ENCODE results near the gene RNF149. TPM values are rescaled to one million over a fixed set of nuclear protein-coding genes. Genes with fewer than 3 reads are reported as not detected.
A peak's percentile ranks its signal among the peaks of the same experiment; 100 is the strongest.

The RNF149 gene
- total and polyA plus RNA-seq, 2 donors (not counting 3 experiments of a cell fraction or from before 2014, with no cell fraction given) = 31.3 to 66.6 TPM

DNA sequence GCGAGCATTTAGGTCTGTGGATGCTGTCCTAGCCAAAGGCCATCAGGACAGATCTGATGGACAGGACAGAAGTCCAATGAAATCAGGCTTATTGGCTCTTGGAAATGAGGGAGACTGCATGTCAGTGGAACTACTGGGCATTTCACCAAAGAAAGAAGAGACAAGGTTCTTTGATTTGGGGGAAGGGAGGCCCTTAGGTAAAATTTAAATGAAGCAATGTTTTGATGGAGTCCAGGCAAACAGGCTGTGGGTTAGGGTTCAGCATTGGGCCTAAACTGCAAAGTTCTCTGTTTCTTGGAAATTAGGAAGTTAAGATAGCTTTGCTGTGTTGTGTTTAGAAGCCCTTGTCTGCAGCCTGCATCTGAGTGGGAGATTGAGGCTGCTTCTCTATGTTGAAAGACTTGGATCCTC, 31.6 kb upstream of the RNF149 start:
- dilution Hi-C loops (cut with MboI; ENCODE audit: extremely low pct_ligation_motif_present, low sequenced_read_pairs) = no loop called here
- Histone ChIP-seq H4K20me1 (replicated peaks; ENCODE audit: control insufficient read depth, extremely low read depth, insufficient read depth, low read length) (no peaks in the 10 kb centered on the region), H2AFZ (ENCODE audit: low read depth, low read length) (peak overlapping the region; percentile 27), H3K9ac (replicated peaks; ENCODE audit: extremely low read depth, insufficient read depth, low read length) (no peak overlapping the region), H3K4me1 (ENCODE audit: control insufficient read depth, extremely low read depth, insufficient read depth, low read length) (peaks cover 9% of the 10 kb centered on the region), H3K4me3 (replicated peaks in 1 of 3; ENCODE audit: insufficient read depth in 1 of 3, low read depth in 1 of 3, low read length in 3 of 3) (no peak overlapping the region), H3K9me1 (replicated peaks; ENCODE audit: control insufficient read depth, extremely low read depth, insufficient read depth, low read length) (no peaks in the 10 kb centered on the region), H3K27ac (ENCODE audit: insufficient read depth, low read depth, low read length) (no peak overlapping the region), H3K9me3 (replicated peaks; ENCODE audit: control insufficient read depth, insufficient read depth, low read length) (no peaks in the 10 kb centered on the region), H3K79me2 (ENCODE audit: control insufficient read depth, insufficient read depth, low read length) (no peaks in the 10 kb centered on the region), H3K4me2 (ENCODE audit: insufficient read depth, low read length) (no peak overlapping the region), H3K36me3 (ENCODE audit: control insufficient read depth in 2 of 2, extremely low read depth in 1 of 2, insufficient read depth in 2 of 2, low read length in 2 of 2) (no peaks in the 10 kb centered on the region), H3K27me3 (ENCODE audit: control insufficient read depth in 2 of 2, insufficient read depth in 2 of 2, low read length in 2 of 2) (no peaks in the 10 kb centered on the region)
- no peak for TF ChIP-seq POLR2AphosphoS5 (IDR thresholded peaks at IDR 0.05; ENCODE audit: insufficient read depth, low read depth, low read length)
- no peak for TF ChIP-seq FOS (IDR thresholded peaks at IDR 0.05; ENCODE audit: borderline replicate concordance, insufficient read depth, low read length)
- no peak for TF ChIP-seq JUN (IDR thresholded peaks at IDR 0.05; ENCODE audit: borderline replicate concordance, insufficient read depth, insufficient read length, low read depth)
- TF ChIP-seq POLR2A (IDR thresholded peaks at IDR 0.05; ENCODE audit: low read depth, low read length) = no peak
- no peak for TF ChIP-seq MYC (IDR thresholded peaks at IDR 0.05; ENCODE audit: low read depth, low read length)
- TF ChIP-seq, protein P1, sequence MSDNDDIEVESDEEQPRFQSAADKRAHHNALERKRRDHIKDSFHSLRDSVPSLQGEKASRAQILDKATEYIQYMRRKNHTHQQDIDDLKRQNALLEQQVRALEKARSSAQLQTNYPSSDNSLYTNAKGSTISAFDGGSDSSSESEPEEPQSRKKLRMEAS (IDR thresholded peaks at IDR 0.05; ENCODE audit: insufficient read depth, insufficient read length) = no peak
- no peak for TF ChIP-seq EZH2 (IDR thresholded peaks at IDR 0.05; ENCODE audit: borderline replicate concordance, low read depth, low read length, severe bottlenecking)
- TF ChIP-seq, protein P2, sequence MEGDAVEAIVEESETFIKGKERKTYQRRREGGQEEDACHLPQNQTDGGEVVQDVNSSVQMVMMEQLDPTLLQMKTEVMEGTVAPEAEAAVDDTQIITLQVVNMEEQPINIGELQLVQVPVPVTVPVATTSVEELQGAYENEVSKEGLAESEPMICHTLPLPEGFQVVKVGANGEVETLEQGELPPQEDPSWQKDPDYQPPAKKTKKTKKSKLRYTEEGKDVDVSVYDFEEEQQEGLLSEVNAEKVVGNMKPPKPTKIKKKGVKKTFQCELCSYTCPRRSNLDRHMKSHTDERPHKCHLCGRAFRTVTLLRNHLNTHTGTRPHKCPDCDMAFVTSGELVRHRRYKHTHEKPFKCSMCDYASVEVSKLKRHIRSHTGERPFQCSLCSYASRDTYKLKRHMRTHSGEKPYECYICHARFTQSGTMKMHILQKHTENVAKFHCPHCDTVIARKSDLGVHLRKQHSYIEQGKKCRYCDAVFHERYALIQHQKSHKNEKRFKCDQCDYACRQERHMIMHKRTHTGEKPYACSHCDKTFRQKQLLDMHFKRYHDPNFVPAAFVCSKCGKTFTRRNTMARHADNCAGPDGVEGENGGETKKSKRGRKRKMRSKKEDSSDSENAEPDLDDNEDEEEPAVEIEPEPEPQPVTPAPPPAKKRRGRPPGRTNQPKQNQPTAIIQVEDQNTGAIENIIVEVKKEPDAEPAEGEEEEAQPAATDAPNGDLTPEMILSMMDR (IDR thresholded peaks at IDR 0.05; ENCODE audit: extremely low read depth in 1 of 2, insufficient read depth in 1 of 2, low read depth in 1 of 2, low read length in 2 of 2) = no peak
- no peak for TF ChIP-seq GATA2 (IDR thresholded peaks at IDR 0.05; ENCODE audit: insufficient read depth, insufficient read length, low read depth, low read length)
- ChIA-PET CTCF (interaction anchor here (1.0 to 3.7 kb wide), 4 partner anchors 11 to 491 kb away, joined by 4 to 51 read pairs (median 26); partner anchors contain the start of gene CREG2), POLR2A (no interaction called here)
- intact Hi-C loops (cut with micrococcal nuclease) = loop anchor here (5.0 kb wide), 2 partner anchors 492 to 542 kb away; no protein-coding TSS in a partner anchor
- DNase-seq (ENCODE audit: low read depth, low spot score) (no peak), FAIRE-seq (no peak)
- no TSS peak for BruUV-seq (replicated peaks)

Measured in endothelial cell of umbilical vein (primary cell).